GM18499 (cell line): Measurements from ENCODE around the gene FUNDC2.

Source experiments
- ATAC-seq: cut with Tn5 transposase; IDR thresholded peaks from one replicate; pipeline ENCODE4 v1.9.1; 2021; ENCODE audit warnings: moderate number of reproducible peaks; ENCODE audit not compliant: insufficient read depth, unreplicated experiment

The FUNDC2 gene

GRCh38 chrX:155023907-155024833 lies 2.5 kb upstream of the FUNDC2 start:
- ATAC-seq: no peak

- no peak for ATAC-seq
Observed at GRCh38 chrX:155026420-155026726, 271 bp upstream of the FUNDC2 start.

- ATAC-seq: no peak
Observed at GRCh38 chrX:155027509-155028066, 944 bp downstream of the FUNDC2 start.

- no peak for ATAC-seq
Observed at GRCh38 chrX:155028129-155028528, 1.5 kb downstream of the FUNDC2 start.

- ATAC-seq: no peak
Observed at GRCh38 chrX:155028877-155029291, 2.2 kb downstream of the FUNDC2 start.

GRCh38 chrX:155031657-155032056 lies 5.0 kb downstream of the FUNDC2 start:
- ATAC-seq: no peak

- ATAC-seq: no peak
Observed at GRCh38 chrX:155035688-155036087, 9.0 kb downstream of the FUNDC2 start.

- ATAC-seq: no peak
Observed at GRCh38 chrX:155046129-155046810, 19.6 kb downstream of the FUNDC2 start.

GRCh38 chrX:155046811-155047528 lies 20.3 kb downstream of the FUNDC2 start:
- ATAC-seq: no peak

- ATAC-seq: no peak
Observed at GRCh38 chrX:155048977-155049619, 22.5 kb downstream of the FUNDC2 start.

GRCh38 chrX:155052738-155053498 lies 26.3 kb downstream of the FUNDC2 start:
- no peak for ATAC-seq

- no peak for ATAC-seq
Observed at GRCh38 chrX:155053656-155054055, 27.0 kb downstream of the FUNDC2 start.

GRCh38 chrX:155054255-155054654 lies 27.6 kb downstream of the FUNDC2 start:
- no peak for ATAC-seq

- ATAC-seq: no peak
Observed at GRCh38 chrX:155055494-155055893, 28.9 kb downstream of the FUNDC2 start.

- no peak for ATAC-seq
Observed at GRCh38 chrX:155056471-155056870, 29.8 kb downstream of the FUNDC2 start.

- ATAC-seq: peak; percentile 56
Observed at GRCh38 chrX:155056877-155057792, 30.5 kb downstream of the FUNDC2 start.

- ATAC-seq: no peak
Observed at GRCh38 chrX:155061760-155062159, 35.1 kb downstream of the FUNDC2 start.

GRCh38 chrX:155065035-155065734 lies 38.5 kb downstream of the FUNDC2 start:
- no peak for ATAC-seq
